8988T (cell line): ENCODE measurements around the gene BPI.
"Not testable (repeated sequence)": the region's sequence is repeated elsewhere in the genome, so short reads cannot be mapped to it uniquely, and the experiment has no call there.

Experiments
- DNase-seq: peaks from one replicate; pipeline ENCODE4 v3.0.0; 2011

The BPI gene

GRCh38 chr20:38373231-38373867 lies 69.4 kb downstream of the BPI start:
- DNase-seq: no peak

- no peak for DNase-seq
Observed at GRCh38 chr20:38373898-38374297, 69.9 kb downstream of the BPI start.

GRCh38 chr20:38377039-38377685 lies 73.2 kb downstream of the BPI start:
- DNase-seq: no peak

- DNase-seq: not testable (repeated sequence)
Observed at GRCh38 chr20:38377838-38378237, 73.9 kb downstream of the BPI start.

GRCh38 chr20:38383147-38383546 lies 79.2 kb downstream of the BPI start:
- no peak for DNase-seq

- no peak for DNase-seq
Observed at GRCh38 chr20:38386004-38386403, 82.0 kb downstream of the BPI start.

GRCh38 chr20:38386851-38387250 lies 82.9 kb downstream of the BPI start:
- DNase-seq: no peak
